Measurements from ENCODE around the gene PRKN.

- TF ChIP-seq CTCF (conservative IDR thresholded peaks at IDR 0.05; ENCODE audit: low read depth, low read length) (no peak), EZH2 (IDR thresholded peaks at IDR 0.05; ENCODE audit: borderline replicate concordance, low read depth, low read length, poor library complexity, severe bottlenecking) (no peak)
Observed at GRCh38 chr6:162050579-162050978, 677.0 kb downstream of the PRKN start.

Measured in A673 (cell line).